CD4-positive, alpha-beta T cell treated with Interleukin-10 for 1 hour (primary cell): ENCODE results near the gene CPTP.
"Not testable (repeated sequence)": the region's sequence is repeated elsewhere in the genome, so short reads cannot be mapped to it uniquely, and the experiment has no call there.

Source experiments
- DNase-seq: peaks from one replicate; pipeline ENCODE4 v3.0.0-alpha.2; 2020

The CPTP gene

DNA sequence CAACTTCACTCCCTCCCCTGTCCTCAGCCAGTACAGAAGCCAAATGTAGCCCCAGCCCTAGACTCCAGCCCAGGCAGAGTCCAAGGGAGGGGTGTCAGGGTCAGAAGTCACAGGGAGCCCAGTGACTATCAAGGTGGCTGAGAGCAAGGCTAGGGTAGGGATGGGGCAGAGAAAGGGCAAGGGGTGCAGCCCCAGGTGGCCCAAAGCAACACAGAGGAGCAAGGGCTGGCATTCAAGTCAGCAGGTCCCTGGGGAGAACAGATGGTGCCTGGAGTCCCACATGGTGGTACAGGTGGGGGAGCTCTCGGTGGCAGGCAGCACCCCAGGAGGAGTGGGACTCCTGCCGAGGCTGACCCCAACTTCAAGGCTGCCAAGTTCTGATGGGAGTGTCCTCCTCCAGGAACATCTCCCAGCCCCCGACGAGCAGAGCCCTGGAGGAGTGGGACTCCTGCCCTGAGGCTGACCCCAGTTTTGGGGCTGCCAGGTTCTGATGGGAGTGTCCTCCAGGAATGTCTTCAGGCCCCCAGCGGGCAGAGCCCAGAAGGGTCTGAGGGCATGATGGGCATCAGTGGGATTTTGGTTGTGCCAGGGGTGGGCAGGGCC is 28.3 kb downstream of the CPTP start:
- DNase-seq = no peak

DNA sequence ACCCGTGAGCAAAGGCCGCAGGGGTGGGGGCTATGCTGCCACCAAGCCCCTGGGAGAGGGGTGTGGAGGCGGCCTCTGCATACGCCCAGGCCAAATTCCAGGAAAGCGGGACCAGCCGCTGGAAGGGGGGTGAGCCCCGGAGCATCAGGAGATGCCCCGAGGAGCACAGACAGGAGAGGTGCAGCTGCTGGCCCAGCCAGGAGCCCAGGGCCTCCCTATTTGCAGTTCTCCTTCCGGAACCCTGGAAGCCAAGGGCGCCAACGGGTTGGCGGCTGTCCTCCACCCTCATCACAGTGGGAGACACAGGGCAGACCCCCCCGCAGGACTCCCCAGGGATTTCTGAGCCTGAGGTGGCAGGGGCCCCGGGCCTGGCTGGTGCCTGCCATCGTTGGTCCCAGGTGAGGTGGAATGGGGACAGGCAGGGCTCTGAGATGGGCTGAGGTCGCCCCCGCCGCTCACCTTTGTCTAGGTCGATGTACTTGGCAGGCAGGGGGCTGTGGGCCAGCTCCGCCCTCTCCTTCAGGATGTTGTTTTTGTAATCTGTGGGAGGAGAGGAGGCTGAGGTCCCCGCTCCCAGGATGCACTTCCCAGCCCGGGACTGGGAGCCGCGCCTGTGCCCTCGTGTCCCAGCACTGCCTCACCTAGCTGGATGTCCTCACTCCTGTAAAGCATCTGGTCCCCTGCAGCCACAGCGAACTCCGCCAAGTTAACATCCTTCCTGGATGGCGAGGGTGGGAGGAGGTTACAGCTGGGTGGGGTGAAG is 29.0 kb downstream of the CPTP start:
- no peak for DNase-seq

DNA sequence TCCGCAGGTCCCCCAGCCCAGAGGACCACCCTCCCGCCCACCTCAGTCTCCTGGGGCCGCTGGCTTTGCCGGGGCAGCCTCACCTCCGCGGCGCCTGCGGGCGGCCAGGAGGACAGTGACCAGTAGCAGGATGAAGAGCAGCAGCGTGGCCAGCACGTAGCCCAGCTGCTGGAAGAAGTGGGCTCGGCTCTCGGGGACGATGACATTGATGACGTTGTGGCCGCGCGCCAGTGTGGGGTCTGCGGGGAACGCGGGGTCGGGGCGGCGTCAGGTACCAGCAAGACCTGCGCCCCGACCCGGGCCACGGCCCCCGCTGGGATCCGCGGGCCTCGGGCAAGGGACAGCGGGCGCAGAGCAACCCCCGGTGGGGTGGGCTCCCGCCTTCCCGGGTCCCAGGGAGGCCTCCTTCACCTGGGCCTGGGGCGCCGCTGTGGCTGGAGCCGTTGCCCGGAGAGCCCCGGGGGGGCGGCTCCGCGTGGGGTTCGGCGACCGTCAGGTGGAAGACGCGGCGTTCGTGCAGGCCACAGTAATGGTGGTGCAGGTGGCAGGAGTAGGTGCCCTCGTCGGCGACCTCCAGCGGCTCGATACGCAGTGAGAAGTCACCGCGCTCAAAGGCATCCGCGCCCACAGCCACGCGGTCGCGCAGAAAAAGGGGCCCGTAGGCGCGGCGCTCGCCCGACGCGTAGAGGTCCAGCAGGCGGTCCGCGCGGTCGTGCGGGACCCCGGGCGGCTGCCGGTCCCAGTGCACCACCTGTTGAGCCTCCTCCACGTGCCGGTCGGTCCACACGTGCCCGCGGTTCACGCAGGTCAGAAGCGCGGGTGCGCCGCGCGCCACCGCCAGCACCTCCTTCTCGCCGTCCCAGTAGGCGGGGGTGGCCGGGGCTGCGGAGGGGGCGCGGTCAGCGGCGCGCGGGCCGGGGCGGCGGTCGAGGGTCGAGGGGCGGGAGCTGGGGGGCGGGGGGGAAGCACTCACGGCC is 30.0 kb downstream of the CPTP start:
- peak; percentile 25 for DNase-seq

DNA sequence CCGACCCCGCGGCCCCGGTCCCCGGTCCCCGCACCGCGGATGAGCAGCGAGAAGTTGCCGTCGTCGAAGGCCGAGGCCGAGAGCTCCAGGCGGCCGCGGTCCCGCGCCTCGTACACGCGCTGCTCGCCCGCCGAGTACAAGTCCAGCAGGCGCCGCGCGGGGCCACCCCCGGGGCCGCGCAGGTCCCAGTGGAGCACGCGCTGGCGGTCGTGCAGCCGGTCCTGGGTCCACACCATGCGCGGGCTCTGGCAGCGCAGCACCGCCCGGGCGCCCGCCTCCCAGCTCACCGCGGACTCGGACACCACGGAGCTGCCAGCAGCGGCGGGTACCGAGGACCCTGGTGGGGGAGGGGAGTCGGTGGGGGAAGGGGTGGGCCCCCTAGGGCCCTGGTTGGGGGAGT is 30.8 kb downstream of the CPTP start:
- no peak for DNase-seq

DNA sequence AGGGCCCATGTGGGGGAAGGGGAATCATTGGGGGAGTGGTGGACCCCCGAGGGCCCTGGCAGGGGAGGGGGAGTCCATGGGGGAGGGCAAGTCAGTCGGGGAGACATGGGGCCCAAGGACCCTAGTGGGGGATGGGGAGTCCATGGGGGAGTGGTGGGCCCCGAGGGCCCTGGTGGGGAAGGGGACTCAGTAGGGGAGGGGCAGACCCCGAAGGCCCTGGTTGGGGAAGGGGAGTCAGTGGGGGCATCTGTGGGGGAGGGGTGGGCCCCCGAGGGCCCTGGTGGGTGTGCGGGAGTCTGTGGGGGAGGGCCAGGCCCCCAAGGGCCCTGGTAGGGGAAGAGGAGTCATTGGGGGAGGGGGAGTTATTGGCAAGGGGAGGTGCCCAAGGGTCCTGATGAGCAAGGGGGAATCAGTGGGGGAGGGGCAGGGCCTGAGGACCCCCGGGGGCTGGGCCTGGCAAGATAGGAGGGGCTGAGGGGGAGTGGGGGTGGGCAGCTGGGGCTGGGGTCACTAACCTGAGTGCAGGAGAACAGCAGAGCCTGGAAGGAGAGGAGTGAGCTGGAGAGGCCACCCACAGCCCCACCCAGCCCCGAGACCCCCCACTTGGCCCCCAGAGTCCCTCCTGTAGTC is 31.7 kb downstream of the CPTP start:
- no peak for DNase-seq

DNA sequence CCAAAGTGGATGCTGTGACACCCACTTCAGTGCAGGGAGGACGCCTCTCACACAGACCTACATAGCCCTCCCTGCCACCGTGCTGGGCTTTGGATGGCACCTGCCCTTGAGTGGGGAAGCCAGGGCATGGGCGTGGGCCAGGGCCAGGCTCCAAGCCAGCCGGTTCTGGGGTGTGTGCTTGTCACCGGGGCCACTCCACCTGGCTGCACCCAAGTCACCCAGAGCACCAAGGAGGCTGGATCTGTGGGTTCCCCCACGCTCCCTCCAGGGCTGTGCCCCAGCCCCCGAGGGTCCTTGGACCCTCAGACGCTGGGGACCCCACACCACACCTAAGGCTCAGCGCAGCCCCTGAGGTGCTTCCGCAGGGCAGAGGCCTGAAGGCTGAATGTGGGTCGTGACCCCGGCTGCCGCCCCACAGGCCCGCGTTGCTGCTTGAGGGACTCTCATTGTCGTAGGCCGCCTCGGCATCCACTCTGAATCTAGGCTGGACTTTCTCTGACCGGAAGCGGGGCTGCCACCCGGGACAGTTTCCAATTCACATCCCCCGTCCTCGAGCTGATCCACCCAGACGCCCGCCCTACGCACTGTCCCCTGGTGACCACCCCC is 32.3 kb downstream of the CPTP start:
- DNase-seq = no peak

DNA sequence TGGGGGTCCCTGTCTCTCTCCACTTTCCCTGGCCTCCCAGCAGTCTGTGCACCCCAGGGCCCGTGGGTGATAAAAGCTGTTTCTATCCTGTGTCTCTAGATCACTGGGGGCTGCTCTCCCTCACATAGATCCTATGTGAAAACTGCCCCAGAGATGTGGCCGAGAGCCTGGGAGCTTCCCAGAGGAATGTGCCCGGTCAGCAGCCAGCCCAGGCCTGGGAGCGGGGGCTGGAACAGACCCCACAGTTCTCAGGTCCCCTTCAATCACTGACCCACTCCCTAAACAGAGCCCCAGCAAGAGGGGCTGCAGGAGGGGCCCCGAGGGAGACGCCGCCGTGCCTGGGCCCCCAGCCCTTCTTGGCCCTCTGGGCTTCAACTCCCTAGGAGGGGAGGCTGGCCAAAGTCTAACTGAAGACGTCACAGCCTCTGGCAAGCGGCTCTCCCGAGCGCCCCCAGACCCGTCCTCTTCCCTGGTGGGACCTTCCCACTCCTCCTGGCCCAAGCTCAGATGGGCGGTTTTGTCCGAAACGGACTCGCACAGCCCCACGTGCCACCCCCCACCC is 33.4 kb downstream of the CPTP start:
- no peak for DNase-seq

DNA sequence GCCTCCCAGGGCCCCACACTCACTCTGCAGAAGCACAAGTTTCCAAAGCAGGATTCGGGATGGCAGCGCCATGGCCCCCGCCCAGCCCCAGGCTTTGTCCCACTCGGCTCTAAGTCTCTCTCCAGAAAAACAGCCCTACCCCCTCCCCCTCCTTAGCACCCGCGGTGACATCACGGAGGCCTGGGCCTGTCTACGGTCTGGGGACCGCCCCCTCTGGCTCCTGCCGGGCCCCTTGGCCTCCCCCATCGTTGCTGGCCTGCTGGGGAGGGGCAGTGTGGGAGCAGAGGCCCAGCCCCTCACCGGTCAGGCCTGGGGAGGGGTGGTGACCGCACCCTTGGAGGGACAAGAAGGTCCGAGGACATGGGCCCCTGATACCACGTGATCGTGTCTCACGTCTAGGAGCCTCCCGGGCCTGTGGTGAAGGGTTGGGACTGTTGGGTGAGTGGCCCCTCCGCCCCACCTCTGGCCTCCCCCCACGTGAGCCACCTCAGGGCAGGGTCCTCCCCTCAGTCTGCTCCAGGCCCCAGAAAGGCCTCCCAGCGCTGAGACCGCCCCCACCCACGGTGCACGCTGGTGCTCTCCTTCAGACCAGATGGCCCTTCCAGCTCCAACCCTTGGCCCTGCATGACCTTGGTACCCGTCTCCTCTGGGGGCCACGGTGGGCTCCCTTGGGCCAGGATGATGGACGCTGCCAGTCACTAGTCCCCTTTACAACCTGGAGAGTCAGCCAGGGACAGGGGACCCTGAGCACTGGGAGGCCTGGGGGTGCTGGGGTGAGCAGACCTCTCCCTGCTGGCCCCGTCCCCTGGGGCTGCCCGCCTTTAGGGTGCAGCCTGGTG is 34.0 kb downstream of the CPTP start, which contains the start of gene MXRA8:
TSS of gene MXRA8 (minus strand) at position 123 of the 839 bp plus-strand sequence. CDS start at position 72, 51 bp downstream.
- DNase-seq = no peak

DNA sequence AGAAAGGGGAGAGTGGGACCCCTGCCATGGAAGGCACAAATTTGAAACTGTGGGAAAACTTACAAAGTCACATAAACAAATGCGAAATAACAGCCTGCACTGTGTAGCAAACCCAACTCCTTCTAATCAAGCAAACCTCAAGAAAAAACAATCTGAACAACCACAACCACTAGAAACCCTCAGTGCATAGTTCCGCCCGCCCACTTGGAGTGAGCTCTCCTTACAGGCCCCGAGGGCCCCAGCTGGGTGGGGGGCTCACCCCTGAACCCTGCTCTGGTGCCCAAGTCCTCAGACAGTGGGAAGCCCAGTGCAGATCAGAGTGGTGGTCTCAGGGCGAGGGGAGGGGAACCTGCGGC is 34.7 kb downstream of the CPTP start:
- DNase-seq = no peak

DNA sequence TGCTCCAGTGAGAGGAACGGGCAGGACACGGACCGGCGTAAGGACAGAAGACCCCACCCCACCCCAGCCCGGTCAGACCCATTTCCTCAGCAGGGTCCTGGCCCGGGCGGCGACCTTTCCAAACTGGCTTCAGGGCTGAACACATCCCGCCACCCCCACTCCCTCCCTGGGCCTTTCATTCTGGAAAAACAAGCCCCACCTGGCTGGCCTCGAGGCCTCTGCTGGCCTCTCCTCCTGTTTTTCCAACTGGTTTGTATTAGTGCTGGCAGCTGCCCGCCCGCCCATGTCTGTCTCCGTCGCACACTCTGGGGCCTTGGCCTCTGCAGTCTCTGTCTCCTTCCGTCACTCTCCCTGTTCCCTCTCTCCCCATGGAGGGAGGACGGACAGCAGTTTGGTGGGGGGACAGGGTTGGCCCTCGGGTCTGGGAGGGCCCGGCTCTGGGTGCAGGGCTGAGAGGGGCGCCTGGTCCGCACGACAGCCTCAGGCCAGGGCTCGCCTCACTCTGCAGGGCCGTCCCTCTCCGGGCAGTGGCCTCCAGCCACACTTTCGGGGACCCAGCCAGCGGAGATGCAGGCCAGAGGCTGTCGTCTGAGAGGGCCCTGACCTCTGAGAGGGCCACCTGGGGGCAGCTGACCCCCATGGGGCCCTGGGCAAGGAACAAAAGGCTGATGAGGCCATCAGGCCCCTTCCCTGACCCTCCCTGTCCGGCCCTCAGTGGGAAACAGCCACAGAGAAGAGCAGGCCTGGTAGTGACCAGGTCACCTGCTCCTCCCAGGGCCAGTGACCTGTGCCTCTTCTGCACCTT is 35.3 kb downstream of the CPTP start:
- DNase-seq = no peak

DNA sequence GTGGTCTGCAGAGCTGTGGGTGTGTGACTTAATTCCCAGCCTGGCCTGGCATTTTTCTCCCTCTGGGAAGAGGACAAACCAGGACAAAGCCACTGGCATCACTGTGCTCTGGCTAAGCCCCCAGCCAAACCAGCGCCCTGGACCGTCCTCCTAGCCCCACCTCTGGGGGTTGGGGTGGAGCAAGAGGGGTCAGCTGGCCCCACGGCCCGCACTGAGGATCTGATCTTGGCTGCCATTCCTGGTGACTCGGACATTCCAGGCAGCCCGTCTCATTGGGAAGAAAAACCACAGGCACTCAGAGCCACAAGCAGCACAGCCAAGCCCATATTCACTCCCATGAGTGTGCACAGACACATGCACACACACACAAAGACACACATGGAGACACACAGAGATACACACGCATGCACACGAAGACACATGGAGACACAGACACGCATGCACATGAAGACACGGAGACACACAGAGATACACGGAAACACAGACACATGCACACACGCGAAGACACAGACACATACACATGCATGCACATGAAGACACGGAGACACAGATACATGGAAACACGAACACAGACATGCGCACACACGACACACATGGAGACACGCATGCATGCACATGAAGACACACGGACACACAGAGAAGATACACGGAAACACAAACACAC is 36.0 kb downstream of the CPTP start:
- DNase-seq = no peak

DNA sequence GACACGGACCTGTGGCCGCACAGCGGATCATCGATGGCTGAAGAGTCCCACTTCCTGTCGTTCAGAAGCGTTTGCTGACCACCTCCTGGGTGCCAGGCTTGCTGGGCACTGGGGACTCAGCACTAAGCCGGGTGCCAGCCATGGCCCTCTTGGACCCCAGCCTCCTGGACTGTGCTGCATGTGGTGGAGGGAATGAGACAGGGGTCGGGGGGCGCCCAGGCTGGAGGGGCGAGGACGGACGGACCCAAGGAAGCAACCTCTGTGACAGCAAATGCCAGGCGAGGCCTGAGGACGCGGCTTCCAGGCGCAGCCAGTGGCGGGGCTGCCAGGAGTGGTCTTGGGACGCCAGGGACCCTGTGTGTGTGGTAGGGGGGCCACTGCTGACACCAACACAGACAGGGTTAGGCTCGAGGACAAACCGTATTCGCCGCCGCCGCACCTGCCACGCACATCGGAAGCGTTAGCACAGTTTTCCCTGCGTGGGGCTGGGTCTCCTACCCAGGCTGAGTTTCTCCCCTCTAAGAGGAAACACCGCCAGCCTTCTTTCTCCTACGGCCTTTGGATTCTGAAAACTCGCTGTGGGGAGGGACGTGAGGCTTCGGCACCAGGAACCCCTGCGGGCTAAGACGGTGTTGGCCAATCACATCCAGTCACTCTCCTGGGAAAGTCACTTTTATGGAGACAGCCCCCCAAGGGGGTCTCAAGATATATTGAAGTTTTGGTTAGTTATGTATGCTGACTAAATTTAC is 36.8 kb downstream of the CPTP start:
- DNase-seq = no peak

DNA sequence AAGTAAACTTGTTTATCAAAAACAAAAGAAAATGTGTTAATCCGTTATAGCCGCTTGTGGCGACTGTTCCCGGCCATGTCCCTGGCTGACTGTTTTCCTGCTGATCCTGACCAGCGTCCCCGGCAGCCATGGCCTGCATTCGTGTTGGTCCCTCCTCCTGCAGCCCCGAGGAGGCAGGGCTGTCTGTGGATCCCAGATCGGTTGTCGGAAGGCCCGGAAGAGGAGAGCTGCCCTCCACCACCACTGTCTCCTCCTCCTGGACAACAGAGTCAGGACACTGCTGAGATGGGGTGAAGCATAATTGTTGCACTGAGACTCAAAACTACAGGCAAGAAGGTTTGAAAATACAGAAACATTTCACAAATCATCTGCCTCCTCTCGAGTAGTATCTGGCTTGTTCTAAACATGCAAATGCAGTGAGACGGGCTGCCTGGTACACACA is 37.4 kb downstream of the CPTP start:
- DNase-seq = no peak

DNA sequence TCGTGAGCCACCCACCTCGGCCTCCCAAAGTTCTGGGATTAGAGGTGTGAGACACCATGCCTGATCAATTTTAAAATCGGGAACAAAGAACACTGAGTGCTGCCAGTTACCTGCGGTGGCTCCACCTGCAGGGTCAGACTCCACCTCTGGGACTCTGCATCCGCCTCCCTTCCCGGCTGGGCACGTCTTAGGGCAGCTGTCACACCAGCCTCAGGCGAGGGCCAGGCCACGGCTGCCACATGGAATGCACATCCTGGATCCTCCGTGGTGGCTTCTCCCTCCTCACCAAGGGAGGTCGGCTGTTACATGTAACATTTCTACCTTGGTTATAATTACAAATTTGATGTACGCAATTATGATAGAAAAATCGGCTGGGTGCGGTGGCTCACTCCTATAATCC is 39.7 kb downstream of the CPTP start:
- no peak for DNase-seq

DNA sequence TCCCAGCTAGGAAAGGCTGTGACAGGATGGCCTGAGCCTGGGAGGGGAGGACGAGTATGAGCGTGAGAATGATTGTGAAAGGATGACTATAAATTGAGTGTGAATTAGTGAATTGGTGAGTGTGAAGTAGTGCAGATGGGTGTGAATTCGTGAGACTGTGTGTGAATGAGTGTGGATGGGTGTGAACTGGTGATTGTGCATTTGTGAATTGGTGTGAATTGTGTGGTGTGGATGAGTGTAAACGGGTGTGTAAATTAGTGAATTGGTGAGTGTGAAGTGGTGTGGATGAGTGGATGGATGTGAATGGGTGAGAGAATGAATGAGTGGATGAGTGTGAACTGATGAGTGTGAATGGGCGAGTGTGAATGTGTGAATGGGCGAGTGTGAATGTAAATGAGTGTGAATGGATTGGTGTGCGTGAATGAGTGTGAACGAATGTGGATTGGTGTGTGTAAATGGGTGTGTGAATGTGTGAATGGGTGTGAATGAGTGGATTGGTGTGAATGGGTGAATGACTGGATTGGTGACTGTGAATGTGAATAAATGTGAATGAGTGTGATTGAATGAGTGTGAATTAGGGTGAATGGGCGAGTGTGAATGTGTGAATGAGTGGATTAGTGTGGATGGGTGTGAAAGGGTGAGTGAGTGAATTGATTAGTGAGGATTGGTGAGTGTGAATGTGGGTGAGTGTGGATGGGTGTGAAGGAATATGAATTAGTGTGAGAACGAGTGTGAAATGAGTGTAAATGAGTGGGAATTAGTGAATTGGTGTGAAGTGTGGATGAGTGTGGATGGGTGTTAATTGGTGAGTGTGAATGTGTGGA is 41.5 kb downstream of the CPTP start:
- no peak for DNase-seq

DNA sequence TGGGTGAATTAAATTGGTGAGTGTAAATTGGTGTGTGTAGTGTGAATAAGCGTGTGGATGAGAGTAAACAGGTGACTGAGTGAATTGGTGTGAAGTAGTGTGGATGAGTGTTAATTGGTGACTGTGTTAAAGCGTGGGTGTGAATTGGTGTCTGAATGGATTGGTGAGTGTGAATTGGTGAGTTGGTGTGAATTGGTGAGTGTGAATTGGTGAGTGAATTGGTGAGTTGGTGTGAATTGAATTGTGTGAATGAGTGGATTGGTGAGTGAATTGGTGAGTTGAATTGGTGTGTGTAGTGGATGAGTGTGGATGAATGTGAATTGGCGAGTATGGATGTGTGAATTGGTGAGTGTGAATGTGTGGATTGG is 42.1 kb downstream of the CPTP start:
- DNase-seq = no peak

DNA sequence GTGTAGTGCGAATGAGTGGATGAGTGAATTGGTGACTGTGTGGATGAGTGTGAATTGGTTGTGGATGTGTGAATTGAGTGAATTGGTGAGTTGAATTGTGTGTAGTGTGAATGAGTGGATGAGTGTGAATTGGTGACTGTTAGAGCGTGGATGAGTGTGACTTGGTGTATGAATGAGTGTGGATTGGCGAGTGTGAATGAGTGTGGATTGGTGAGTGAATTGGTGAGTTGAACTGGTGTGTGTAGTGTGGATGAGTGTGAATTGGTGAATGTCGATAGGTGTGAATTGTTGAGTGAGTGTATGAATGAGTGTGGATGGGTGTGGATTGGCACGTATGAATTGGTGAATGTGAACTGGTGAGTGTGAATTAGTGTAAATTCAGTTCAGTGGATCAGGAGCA is 42.7 kb downstream of the CPTP start:
- no peak for DNase-seq

DNA sequence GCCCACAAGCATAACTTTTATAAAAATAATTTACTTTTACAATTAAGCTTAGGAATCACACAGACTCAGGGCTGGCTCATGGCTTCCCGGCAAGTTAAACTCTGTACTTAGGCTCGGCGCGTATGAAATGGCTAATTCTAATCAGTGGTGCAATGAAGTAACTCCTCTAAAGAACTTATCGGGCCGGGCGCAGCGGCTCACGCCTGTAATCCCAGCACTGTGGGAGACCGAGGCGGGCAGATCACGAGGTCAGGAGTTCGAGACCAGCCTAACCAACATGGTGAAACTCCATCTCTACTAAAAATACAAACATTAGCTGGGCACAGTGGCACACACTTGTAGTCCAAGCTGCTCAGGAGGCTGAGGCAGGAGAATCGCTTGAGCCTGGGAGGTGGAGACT is 45.5 kb downstream of the CPTP start:
- not testable (repeated sequence) for DNase-seq
